GM21528 (cell line): ENCODE data around the gene MRPS9.

Source experiments
- ATAC-seq: cut with Tn5 transposase; IDR thresholded peaks from one replicate; pipeline ENCODE4 v1.9.1; 2021; ENCODE audit warnings: mild to moderate bottlenecking, moderate library complexity; ENCODE audit not compliant: unreplicated experiment, low FRiP score

MRPS9 gene

DNA sequence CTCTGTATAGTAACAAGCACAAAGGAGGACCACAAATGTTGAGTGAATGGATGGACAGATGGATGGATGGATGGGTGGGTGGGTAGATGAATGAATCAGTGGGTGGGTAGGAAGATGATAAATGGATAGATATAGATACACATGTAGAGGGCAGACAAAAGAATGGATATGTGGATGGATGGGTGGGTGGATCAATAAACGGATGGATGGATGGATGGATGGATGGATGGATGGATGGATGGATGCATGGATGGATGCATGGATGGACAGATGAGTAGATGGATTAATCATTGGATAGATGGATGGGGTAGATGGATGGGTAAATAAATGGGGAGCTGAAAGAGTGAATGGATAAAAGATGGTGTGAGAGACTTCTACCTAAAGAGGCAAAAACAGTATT is 111.4 kb downstream of the MRPS9 start:
- ATAC-seq: no peak
